ENCODE measurements around the gene DCDC2. TPM values are rescaled to one million over a fixed set of nuclear protein-coding genes. Genes with fewer than 3 reads are reported as not detected.

The DCDC2 gene
- total RNA-seq, 1 experiment from 2014 or later, result 1.8 TPM

GRCh38 chr6:24225838-24226237 lies 132.0 kb downstream of the DCDC2 start:
- POLR2A ChIA-PET, result no interaction called here

More at GRCh38 chr6:24225838-24226237, 132.0 kb downstream of the DCDC2 start:
- no peak for ATAC-seq
- peaks cover 27% of the 10 kb centered on the region for H3K4me1 Mint-ChIP-seq
- no peak overlapping the region for H3K27ac Mint-ChIP-seq
- H3K9me3 Mint-ChIP-seq, result no peaks in the 10 kb centered on the region
- TF ChIP-seq ATF2 (CRISPR knock-in tag; IDR thresholded peaks at IDR 0.05; ENCODE audit: borderline replicate concordance, low read depth), result no peak
- no peak for TF ChIP-seq AFF4 (CRISPR knock-in tag; IDR thresholded peaks at IDR 0.05; ENCODE audit: borderline replicate concordance)
- no peak for TF ChIP-seq RORB (CRISPR knock-in tag; IDR thresholded peaks at IDR 0.05)
- TF ChIP-seq E2F1 (CRISPR knock-in tag; IDR thresholded peaks at IDR 0.05), result no peak
- TF ChIP-seq USF2 (CRISPR knock-in tag; IDR thresholded peaks at IDR 0.05), result no peak
- TF ChIP-seq NR3C1 (CRISPR knock-in tag; conservative IDR thresholded peaks at IDR 0.05; ENCODE audit: low read depth), result no peak
- no peak for TF ChIP-seq ZNF281 (CRISPR knock-in tag; IDR thresholded peaks at IDR 0.05)
- no peaks in the 10 kb centered on the region for H3K36me3 Mint-ChIP-seq
- H3K27me3 Mint-ChIP-seq (ENCODE audit: low read depth), result no peaks in the 10 kb centered on the region
- CTCF ChIA-PET, result no interaction called here
- DNase-seq (ENCODE audit: low spot score), result no peak
- H3K4me3 Mint-ChIP-seq, result no peak overlapping the region
